ENCODE results near the gene MSX1.

Gene MSX1

GRCh38 chr4:4831266-4831665, 28.2 kb upstream of the MSX1 start:
- Histone ChIP-seq H3K9ac (ENCODE audit: low read depth, low read length) (no peak overlapping the region), H3K36me3 (ENCODE audit: insufficient read depth, low read length) (no peaks in the 10 kb centered on the region), H3K4me1 (ENCODE audit: insufficient read depth, low read length) (no peaks in the 10 kb centered on the region), H3K9me3 (ENCODE audit: control insufficient read depth, insufficient read depth, low read length) (no peaks in the 10 kb centered on the region; the same call in 1 of the 2 replicates)

- H3K4me1 ChIP-seq (ENCODE audit: insufficient read depth, low read length) = no peaks in the 10 kb centered on the region
- no peak overlapping the region for H3K9ac ChIP-seq (ENCODE audit: low read depth, low read length)
- H3K9me3 ChIP-seq (ENCODE audit: control insufficient read depth, insufficient read depth, low read length) = no peaks in the 10 kb centered on the region; the same call in 1 of the 2 replicates
- no peaks in the 10 kb centered on the region for H3K36me3 ChIP-seq (ENCODE audit: insufficient read depth, low read length)
Measured at GRCh38 chr4:4831825-4832224, 27.6 kb upstream of the MSX1 start.

- H3K36me3 ChIP-seq (ENCODE audit: insufficient read depth, low read length) = no peaks in the 10 kb centered on the region
- no peaks in the 10 kb centered on the region; the same call in 1 of the 2 replicates for H3K9me3 ChIP-seq (ENCODE audit: control insufficient read depth, insufficient read depth, low read length)
- H3K4me1 ChIP-seq (ENCODE audit: insufficient read depth, low read length) = peaks cover 6% of the 10 kb centered on the region; the same call in 1 of the 2 replicates
- H3K9ac ChIP-seq (ENCODE audit: low read depth, low read length) = no peak overlapping the region
Measured at GRCh38 chr4:4836044-4836443, 23.4 kb upstream of the MSX1 start.

- Histone ChIP-seq H3K9me3 (ENCODE audit: control insufficient read depth, insufficient read depth, low read length) (no peaks in the 10 kb centered on the region; the same call in 1 of the 2 replicates), H3K9ac (ENCODE audit: low read depth, low read length) (no peak overlapping the region), H3K36me3 (ENCODE audit: insufficient read depth, low read length) (no peaks in the 10 kb centered on the region), H3K4me1 (ENCODE audit: insufficient read depth, low read length) (peaks cover 6% of the 10 kb centered on the region; the same call in 1 of the 2 replicates)
Measured at GRCh38 chr4:4837316-4837715, 22.1 kb upstream of the MSX1 start.

- H3K9ac ChIP-seq (ENCODE audit: low read depth, low read length) = no peak overlapping the region
- H3K9me3 ChIP-seq (ENCODE audit: control insufficient read depth, insufficient read depth, low read length) = no peaks in the 10 kb centered on the region; the same call in 1 of the 2 replicates
- peaks cover 6% of the 10 kb centered on the region; the same call in 1 of the 2 replicates for H3K4me1 ChIP-seq (ENCODE audit: insufficient read depth, low read length)
- H3K36me3 ChIP-seq (ENCODE audit: insufficient read depth, low read length) = no peaks in the 10 kb centered on the region
Measured at GRCh38 chr4:4838051-4838935, 21.2 kb upstream of the MSX1 start.

GRCh38 chr4:4838936-4839810, 20.3 kb upstream of the MSX1 start:
- Histone ChIP-seq H3K9me3 (ENCODE audit: control insufficient read depth, insufficient read depth, low read length) (no peaks in the 10 kb centered on the region; the same call in 1 of the 2 replicates), H3K9ac (ENCODE audit: low read depth, low read length) (no peak overlapping the region), H3K36me3 (ENCODE audit: insufficient read depth, low read length) (no peaks in the 10 kb centered on the region), H3K4me1 (ENCODE audit: insufficient read depth, low read length) (peaks cover 6% of the 10 kb centered on the region; the same call in 1 of the 2 replicates)

GRCh38 chr4:4840351-4840750, 19.1 kb upstream of the MSX1 start:
- H3K36me3 ChIP-seq (ENCODE audit: insufficient read depth, low read length) = no peaks in the 10 kb centered on the region
- no peak overlapping the region for H3K9ac ChIP-seq (ENCODE audit: low read depth, low read length)

GRCh38 chr4:4841156-4841555, 18.3 kb upstream of the MSX1 start:
- Histone ChIP-seq H3K36me3 (ENCODE audit: insufficient read depth, low read length) (no peaks in the 10 kb centered on the region), H3K9me3 (ENCODE audit: control insufficient read depth, insufficient read depth, low read length) (no peaks in the 10 kb centered on the region), H3K9ac (ENCODE audit: low read depth, low read length) (no peak overlapping the region), H3K4me1 (ENCODE audit: insufficient read depth, low read length) (peaks cover 6% of the 10 kb centered on the region; the same call in 1 of the 2 replicates)

More at GRCh38 chr4:4840351-4840750, 19.1 kb upstream of the MSX1 start:
- peaks cover 6% of the 10 kb centered on the region; the same call in 1 of the 2 replicates for H3K4me1 ChIP-seq (ENCODE audit: insufficient read depth, low read length)
- no peaks in the 10 kb centered on the region; the same call in 1 of the 2 replicates for H3K9me3 ChIP-seq (ENCODE audit: control insufficient read depth, insufficient read depth, low read length)

GRCh38 chr4:4842476-4843441, 16.7 kb upstream of the MSX1 start:
- H3K9ac ChIP-seq (ENCODE audit: low read depth, low read length) = no peak overlapping the region
- no peaks in the 10 kb centered on the region for H3K9me3 ChIP-seq (ENCODE audit: control insufficient read depth, insufficient read depth, low read length)
- peaks cover 6% of the 10 kb centered on the region; the same call in 1 of the 2 replicates for H3K4me1 ChIP-seq (ENCODE audit: insufficient read depth, low read length)
- H3K36me3 ChIP-seq (ENCODE audit: insufficient read depth, low read length) = no peaks in the 10 kb centered on the region

- H3K9me3 ChIP-seq (ENCODE audit: control insufficient read depth, insufficient read depth, low read length) = no peaks in the 10 kb centered on the region
- no peaks in the 10 kb centered on the region for H3K4me1 ChIP-seq (ENCODE audit: insufficient read depth, low read length)
- H3K9ac ChIP-seq (ENCODE audit: low read depth, low read length) = no peak overlapping the region
- H3K36me3 ChIP-seq (ENCODE audit: insufficient read depth, low read length) = no peaks in the 10 kb centered on the region
Measured at GRCh38 chr4:4843635-4844291, 15.7 kb upstream of the MSX1 start.

- Histone ChIP-seq H3K9ac (ENCODE audit: low read depth, low read length) (no peak overlapping the region), H3K4me1 (ENCODE audit: insufficient read depth, low read length) (no peaks in the 10 kb centered on the region), H3K36me3 (ENCODE audit: insufficient read depth, low read length) (no peaks in the 10 kb centered on the region), H3K9me3 (ENCODE audit: control insufficient read depth, insufficient read depth, low read length) (no peaks in the 10 kb centered on the region)
Measured at GRCh38 chr4:4845027-4845426, 14.4 kb upstream of the MSX1 start.

- no peak overlapping the region for H3K9ac ChIP-seq (ENCODE audit: low read depth, low read length)
- no peaks in the 10 kb centered on the region for H3K9me3 ChIP-seq (ENCODE audit: control insufficient read depth, insufficient read depth, low read length)
- no peaks in the 10 kb centered on the region for H3K36me3 ChIP-seq (ENCODE audit: insufficient read depth, low read length)
- H3K4me1 ChIP-seq (ENCODE audit: insufficient read depth, low read length) = no peaks in the 10 kb centered on the region
Measured at GRCh38 chr4:4847011-4847410, 12.5 kb upstream of the MSX1 start.

- Histone ChIP-seq H3K36me3 (ENCODE audit: insufficient read depth, low read length) (no peaks in the 10 kb centered on the region), H3K4me1 (ENCODE audit: insufficient read depth, low read length) (no peaks in the 10 kb centered on the region; the same call in 1 of the 2 replicates), H3K9ac (ENCODE audit: low read depth, low read length) (no peak overlapping the region), H3K9me3 (ENCODE audit: control insufficient read depth, insufficient read depth, low read length) (no peaks in the 10 kb centered on the region)
Measured at GRCh38 chr4:4848540-4848939, 10.9 kb upstream of the MSX1 start.
